Loucy (cell line): ENCODE data around the gene ZNF771.

Experiments
- H2AFZ ChIP-seq: fragments of 200-600 bp; sonication (generic); 2 replicates; pipeline ENCODE4 v1.6.0; 2016; ENCODE audit warnings: antibody characterized with exemption, mild to moderate bottlenecking, low read length, moderate library complexity
- H3F3A ChIP-seq: fragments of 200-600 bp; 2 replicates; pipeline ENCODE4 v1.6.0; 2016; ENCODE audit warnings: antibody characterized with exemption, low read depth, mild to moderate bottlenecking
- H3K27me3 ChIP-seq: fragments of 200-600 bp; sonication (generic); 2 replicates; pipeline ENCODE4 v1.6.1; 2014; ENCODE audit warnings: low read length, mild to moderate bottlenecking; ENCODE audit not compliant: insufficient read depth, poor library complexity, severe bottlenecking
- H3K36me3 ChIP-seq: fragments of 200-600 bp; sonication (generic); 2 replicates; pipeline ENCODE4 v1.6.1; 2016; ENCODE audit warnings: low read length; ENCODE audit not compliant: insufficient read depth
- H3K4me1 ChIP-seq: fragments of 200-600 bp; sonication (generic); 2 replicates; pipeline ENCODE4 v1.5.1; 2014; ENCODE audit warnings: low read length, mild to moderate bottlenecking; ENCODE audit not compliant: insufficient read depth, poor library complexity, severe bottlenecking
- H3K4me2 ChIP-seq: fragments of 200-600 bp; sonication (generic); 2 replicates; pipeline ENCODE4 v1.6.0; 2014; ENCODE audit warnings: antibody characterized with exemption, low read length, low read depth, mild to moderate bottlenecking; ENCODE audit not compliant: poor library complexity, severe bottlenecking
- H3K4me3 ChIP-seq: fragments of 200-600 bp; sonication (generic); 2 replicates; pipeline ENCODE4 v1.5.1; 2014; ENCODE audit warnings: low read length, mild to moderate bottlenecking, mixed read lengths; ENCODE audit not compliant: poor library complexity, severe bottlenecking
- H3K79me2 ChIP-seq: fragments of 200-600 bp; sonication (generic); 2 replicates; pipeline ENCODE4 v1.6.1; 2014; ENCODE audit warnings: low read length; ENCODE audit not compliant: insufficient read depth
- H3K9ac ChIP-seq: fragments of 200-600 bp; sonication (generic); 2 replicates; pipeline ENCODE4 v1.6.0; 2014; ENCODE audit warnings: mild to moderate bottlenecking, low read depth, low read length, moderate library complexity; ENCODE audit not compliant: poor library complexity, severe bottlenecking
- H3K9me2 ChIP-seq: fragments of 200-600 bp; sonication (generic); replicated peaks from 2 replicates; pipeline ENCODE4 v1.6.1; 2016; ENCODE audit warnings: low read depth, low read length, mixed read lengths
- H3K9me3 ChIP-seq: fragments of 200-600 bp; sonication (generic); 2 replicates; pipeline ENCODE4 v1.6.1; 2014; ENCODE audit warnings: mild to moderate bottlenecking, antibody characterized with exemption, low read length, low read depth; ENCODE audit not compliant: insufficient read depth
- H4K20me1 ChIP-seq: fragments of 200-600 bp; sonication (generic); 2 replicates; pipeline ENCODE4 v1.6.0; 2014; ENCODE audit warnings: antibody characterized with exemption, low read length, mild to moderate bottlenecking; ENCODE audit not compliant: insufficient read depth, poor library complexity, severe bottlenecking
- EZH2phosphoT487 ChIP-seq: fragments of 200-600 bp; IDR thresholded peaks from 2 replicates; pipeline ENCODE4 v1.6.1; 2018; ENCODE audit warnings: antibody characterized with exemption, mild to moderate bottlenecking, moderate library complexity, borderline replicate concordance
- TF ChIP-seq, protein P1 (sequence below): fragments of 200-600 bp; sonication (generic); conservative IDR thresholded peaks from 2 replicates; pipeline ENCODE4 v1.5.1; 2014; ENCODE audit warnings: mild to moderate bottlenecking, antibody characterized with exemption, low read length

ZNF771 gene

DNA sequence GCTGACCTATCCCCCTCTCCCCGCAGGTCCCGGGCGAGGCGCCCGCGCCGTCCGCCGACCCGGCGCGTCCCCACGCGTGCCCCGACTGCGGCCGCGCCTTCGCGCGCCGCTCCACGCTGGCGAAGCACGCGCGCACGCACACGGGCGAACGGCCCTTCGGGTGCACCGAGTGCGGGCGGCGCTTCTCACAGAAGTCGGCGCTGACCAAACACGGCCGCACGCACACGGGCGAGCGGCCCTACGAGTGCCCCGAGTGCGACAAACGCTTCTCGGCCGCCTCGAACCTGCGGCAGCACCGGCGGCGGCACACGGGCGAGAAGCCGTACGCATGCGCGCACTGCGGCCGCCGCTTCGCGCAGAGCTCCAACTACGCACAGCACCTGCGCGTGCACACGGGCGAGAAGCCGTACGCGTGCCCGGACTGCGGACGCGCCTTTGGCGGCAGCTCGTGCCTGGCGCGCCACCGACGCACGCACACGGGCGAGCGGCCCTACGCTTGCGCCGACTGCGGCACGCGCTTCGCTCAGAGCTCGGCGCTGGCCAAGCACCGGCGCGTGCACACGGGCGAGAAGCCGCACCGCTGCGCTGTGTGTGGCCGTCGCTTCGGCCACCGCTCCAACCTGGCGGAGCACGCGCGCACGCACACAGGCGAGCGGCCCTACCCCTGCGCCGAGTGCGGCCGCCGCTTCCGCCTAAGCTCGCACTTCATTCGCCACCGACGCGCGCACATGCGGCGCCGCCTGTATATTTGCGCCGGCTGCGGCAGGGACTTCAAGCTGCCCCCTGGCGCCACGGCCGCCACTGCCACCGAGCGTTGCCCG lies 10.3 kb downstream of the ZNF771 start:
- Histone ChIP-seq H3K4me3 (no peak overlapping the region), H3K4me2 (no peak overlapping the region), H2AFZ (no peak overlapping the region), H3K27me3 (no peaks in the 10 kb centered on the region), H3F3A (peaks cover 4% of the 10 kb centered on the region; the same call in 1 of the 2 replicates), H4K20me1 (peaks cover 16% of the 10 kb centered on the region), H3K9ac (no peak overlapping the region), H3K9me3 (no peaks in the 10 kb centered on the region), H3K9me2 (no peaks in the 10 kb centered on the region), H3K79me2 (peaks cover 26% of the 10 kb centered on the region), H3K36me3 (peaks cover 43% of the 10 kb centered on the region; the same call in 1 of the 2 replicates), H3K4me1 (peaks cover 5% of the 10 kb centered on the region)
- no peak for TF ChIP-seq EZH2phosphoT487
- TF ChIP-seq, protein P1, sequence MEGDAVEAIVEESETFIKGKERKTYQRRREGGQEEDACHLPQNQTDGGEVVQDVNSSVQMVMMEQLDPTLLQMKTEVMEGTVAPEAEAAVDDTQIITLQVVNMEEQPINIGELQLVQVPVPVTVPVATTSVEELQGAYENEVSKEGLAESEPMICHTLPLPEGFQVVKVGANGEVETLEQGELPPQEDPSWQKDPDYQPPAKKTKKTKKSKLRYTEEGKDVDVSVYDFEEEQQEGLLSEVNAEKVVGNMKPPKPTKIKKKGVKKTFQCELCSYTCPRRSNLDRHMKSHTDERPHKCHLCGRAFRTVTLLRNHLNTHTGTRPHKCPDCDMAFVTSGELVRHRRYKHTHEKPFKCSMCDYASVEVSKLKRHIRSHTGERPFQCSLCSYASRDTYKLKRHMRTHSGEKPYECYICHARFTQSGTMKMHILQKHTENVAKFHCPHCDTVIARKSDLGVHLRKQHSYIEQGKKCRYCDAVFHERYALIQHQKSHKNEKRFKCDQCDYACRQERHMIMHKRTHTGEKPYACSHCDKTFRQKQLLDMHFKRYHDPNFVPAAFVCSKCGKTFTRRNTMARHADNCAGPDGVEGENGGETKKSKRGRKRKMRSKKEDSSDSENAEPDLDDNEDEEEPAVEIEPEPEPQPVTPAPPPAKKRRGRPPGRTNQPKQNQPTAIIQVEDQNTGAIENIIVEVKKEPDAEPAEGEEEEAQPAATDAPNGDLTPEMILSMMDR: no peak

DNA sequence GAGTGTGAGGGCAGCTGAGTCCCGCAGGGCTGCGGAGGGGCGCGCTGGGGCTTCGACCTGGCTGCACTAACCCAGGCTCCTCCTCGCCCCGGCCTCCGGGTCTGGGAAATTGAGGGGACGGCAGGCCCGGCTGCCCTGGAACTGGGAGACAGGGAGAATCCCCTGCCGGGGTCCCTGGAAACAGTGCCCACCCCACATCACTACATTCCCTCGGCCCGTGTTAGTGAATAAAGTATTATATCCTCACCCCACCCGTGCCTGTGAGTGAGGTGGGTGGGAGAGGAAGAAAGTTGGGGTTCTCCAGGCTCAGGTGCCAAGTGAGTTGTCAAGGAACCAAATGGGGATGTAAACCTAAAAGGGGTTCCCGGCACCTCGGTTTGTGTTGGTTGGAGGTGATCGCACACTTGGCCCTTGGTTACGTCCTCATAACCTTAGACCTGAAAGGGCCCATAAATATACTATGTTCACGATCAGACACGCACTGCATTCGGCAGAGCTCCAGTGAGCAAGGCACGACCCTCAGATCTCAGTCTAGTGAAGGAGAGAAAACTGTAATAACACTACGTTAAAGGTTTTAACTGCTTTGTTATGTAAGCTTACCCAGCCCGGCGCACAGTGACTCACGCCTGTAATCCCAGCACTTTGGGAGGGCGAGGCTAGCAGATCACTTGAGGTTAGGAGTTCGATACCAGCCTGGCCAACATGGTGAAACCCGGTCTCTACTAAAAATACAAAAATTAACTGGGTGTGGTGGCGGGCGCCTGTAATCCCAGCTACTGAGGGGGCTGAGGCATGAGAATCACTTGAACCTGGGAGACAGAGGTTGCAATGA lies 11.2 kb downstream of the ZNF771 start:
- Histone ChIP-seq H3K4me3 (no peak overlapping the region), H3K4me2 (no peak overlapping the region), H3K27me3 (no peaks in the 10 kb centered on the region), H3K4me1 (no peaks in the 10 kb centered on the region), H2AFZ (no peak overlapping the region), H3K9me3 (no peaks in the 10 kb centered on the region), H3K9ac (no peak overlapping the region), H3F3A (peaks cover 4% of the 10 kb centered on the region; the same call in 1 of the 2 replicates), H3K36me3 (peaks cover 40% of the 10 kb centered on the region; the same call in 1 of the 2 replicates), H3K9me2 (no peaks in the 10 kb centered on the region), H3K79me2 (peaks cover 18% of the 10 kb centered on the region; the same call in 1 of the 2 replicates), H4K20me1 (peaks cover 8% of the 10 kb centered on the region)
- no peak for TF ChIP-seq EZH2phosphoT487
- TF ChIP-seq, protein P1: no peak

DNA sequence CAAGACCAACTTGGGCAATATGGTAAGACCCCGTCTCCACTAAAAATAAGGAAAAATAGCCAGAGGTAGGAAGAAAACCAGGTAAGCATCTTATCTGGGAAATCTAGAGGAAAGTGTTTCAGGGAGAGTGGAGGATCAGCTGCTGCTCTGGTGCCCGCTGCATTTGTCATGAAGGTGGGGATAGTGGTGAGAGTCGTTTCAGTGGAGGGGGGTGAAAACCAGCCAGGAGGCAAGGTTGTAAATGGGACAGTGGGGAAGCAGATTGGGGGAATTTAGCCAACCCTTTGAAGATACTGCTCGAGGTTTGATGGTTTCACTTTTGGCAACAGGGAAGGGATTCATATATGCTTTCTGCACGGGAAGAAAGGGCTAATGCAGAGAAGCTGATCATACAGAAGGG lies 13.6 kb downstream of the ZNF771 start:
- H3F3A ChIP-seq: no peaks in the 10 kb centered on the region
- no peaks in the 10 kb centered on the region for H3K4me1 ChIP-seq
- TF ChIP-seq, protein P1: no peak
- TF ChIP-seq EZH2phosphoT487: no peak
- peaks cover 43% of the 10 kb centered on the region; the same call in 1 of the 2 replicates for H3K36me3 ChIP-seq
- H3K4me2 ChIP-seq: no peak overlapping the region
- H3K27me3 ChIP-seq: no peaks in the 10 kb centered on the region
- no peak overlapping the region for H3K4me3 ChIP-seq
- peaks cover 13% of the 10 kb centered on the region for H4K20me1 ChIP-seq
- no peak overlapping the region for H2AFZ ChIP-seq
- H3K79me2 ChIP-seq: peaks cover 16% of the 10 kb centered on the region; the same call in 1 of the 2 replicates
- no peaks in the 10 kb centered on the region for H3K9me2 ChIP-seq
- no peaks in the 10 kb centered on the region for H3K9me3 ChIP-seq
- H3K9ac ChIP-seq: no peak overlapping the region
